Endothelial cell of umbilical vein (primary cell): ENCODE results near the gene NCSTN. TPM values are rescaled to one million over a fixed set of nuclear protein-coding genes. Genes with fewer than 3 reads are reported as not detected.

Source experiments
- BruUV-seq: library from RNA; stranded (reverse); fragments of 400-500 nt; replicated peaks from 2 replicates; lab custom pipeline; 2021; lab: Mats Ljungman, UMichigan
- CTCF ChIA-PET: fragments of 300-600, 350-600 bp; sonication (Branson Sonifier 250); formaldehyde crosslinking; loops from one replicate; lab custom pipeline; 2021; ENCODE audit warnings: antibody characterized with exemption, inconsistent platforms; lab: Charles Lee
- POLR2A ChIA-PET: fragments of 300-600, 350-600 bp; sonication (Branson Sonifier 250); formaldehyde crosslinking; loops from one replicate; lab custom pipeline; 2021; ENCODE audit warnings: antibody characterized with exemption, inconsistent platforms; lab: Charles Lee
- DNase-seq: peaks from one replicate; pipeline ENCODE4 v3.0.0-alpha.2; 2011; ENCODE audit warnings: low read depth, low spot score
- FAIRE-seq: peaks from 2 replicates; lab custom pipeline; 2011; peaks lifted over from hg19 to GRCh38; lab: Jason Lieb, UNC
- H2AFZ ChIP-seq: 2 replicates; pipeline ENCODE4 v1.6.0; 2012; ENCODE audit warnings: low read depth, low read length, control low read depth, inconsistent platforms
- H3K27ac ChIP-seq: 2 replicates; pipeline ENCODE4 v1.5.1; 2011; ENCODE audit warnings: low read depth, mild to moderate bottlenecking, control low read depth, low read length, moderate library complexity; ENCODE audit not compliant: insufficient read depth
- H3K27me3 ChIP-seq, 2 experiments: 2 replicates each; pipeline versions ENCODE4 v1.6.0 to v1.6.1; 2011; ENCODE audit warnings: low read length in 2 of 2, mixed read lengths in 1 of 2; ENCODE audit not compliant: control insufficient read depth in 2 of 2, insufficient read depth in 2 of 2
- H3K36me3 ChIP-seq, 2 experiments: 2 replicates in 1 of 2; 3 replicates in 1 of 2; pipeline ENCODE4 v1.5.1; 2011; ENCODE audit warnings: low read length in 2 of 2, mild to moderate bottlenecking in 1 of 2, moderate library complexity in 1 of 2; ENCODE audit not compliant: control insufficient read depth in 2 of 2, insufficient read depth in 2 of 2; ENCODE audit errors: extremely low read depth in 1 of 2
- H3K4me1 ChIP-seq: 3 replicates; pipeline ENCODE4 v1.5.1; 2011; ENCODE audit warnings: mild to moderate bottlenecking, low read length; ENCODE audit not compliant: control insufficient read depth, insufficient read depth; ENCODE audit errors: extremely low read depth
- H3K4me2 ChIP-seq: 2 replicates; pipeline ENCODE4 v1.6.1; 2011; ENCODE audit warnings: low read length, control low read depth, mixed read lengths; ENCODE audit not compliant: insufficient read depth
- H3K4me3 ChIP-seq, 3 experiments: fragments of 200-600 bp in 1 of 3; sonication (generic), shearing (Covaris generic) in 1 of 3; replicated peaks in 1 of 3; 2 replicates each; pipeline ENCODE4 v1.5.1; 2011 to 2016; ENCODE audit warnings: control low read depth in 3 of 3, low read length in 3 of 3, mild to moderate bottlenecking in 2 of 3, inconsistent platforms in 1 of 3, low read depth in 1 of 3, moderate library complexity in 1 of 3; ENCODE audit not compliant: insufficient read depth in 1 of 3
- H3K79me2 ChIP-seq: 2 replicates; pipeline ENCODE4 v1.6.0; 2012; ENCODE audit warnings: low read length, inconsistent platforms; ENCODE audit not compliant: control insufficient read depth, insufficient read depth
- H3K9ac ChIP-seq: replicated peaks from 2 replicates; pipeline ENCODE3; 2011; ENCODE audit warnings: low read length, control low read depth; ENCODE audit not compliant: insufficient read depth; ENCODE audit errors: extremely low read depth
- H3K9me1 ChIP-seq: replicated peaks from 3 replicates; pipeline ENCODE4 v1.6.0; 2011; ENCODE audit warnings: mild to moderate bottlenecking, low read length; ENCODE audit not compliant: control insufficient read depth, insufficient read depth; ENCODE audit errors: extremely low read depth
- H3K9me3 ChIP-seq: replicated peaks from 2 replicates; pipeline ENCODE4 v1.5.1; 2012; ENCODE audit warnings: low read length, inconsistent platforms; ENCODE audit not compliant: control insufficient read depth, insufficient read depth
- H4K20me1 ChIP-seq: replicated peaks from 2 replicates; pipeline ENCODE3; 2011; ENCODE audit warnings: mild to moderate bottlenecking, low read length; ENCODE audit not compliant: control insufficient read depth, insufficient read depth; ENCODE audit errors: extremely low read depth
- CTCF ChIP-seq, 2 donors: IDR thresholded peaks; 1 replicate in 1 of 2; 2 replicates in 1 of 2; pipeline ENCODE4 v1.5.1; 2011; ENCODE audit warnings: low read length in 2 of 2, mild to moderate bottlenecking in 2 of 2, moderate library complexity in 2 of 2, control low read depth in 1 of 2, inconsistent platforms in 1 of 2, low read depth in 1 of 2; ENCODE audit not compliant: insufficient read depth in 1 of 2; ENCODE audit errors: extremely low read depth in 1 of 2
- EZH2 ChIP-seq: IDR thresholded peaks from 2 replicates; pipeline ENCODE4 v1.6.1; 2012; ENCODE audit warnings: borderline replicate concordance, low read depth, mild to moderate bottlenecking, moderate library complexity, low read length, inconsistent platforms; ENCODE audit not compliant: severe bottlenecking
- FOS ChIP-seq: IDR thresholded peaks from 2 replicates; pipeline ENCODE4 v1.6.1; 2011; ENCODE audit warnings: mild to moderate bottlenecking, low read length, moderate library complexity, borderline replicate concordance; ENCODE audit not compliant: insufficient read depth
- GATA2 ChIP-seq: IDR thresholded peaks from 2 replicates; pipeline ENCODE4 v1.7.0; 2011; ENCODE audit warnings: low read depth, mild to moderate bottlenecking, moderate library complexity, mixed read lengths, low read length; ENCODE audit not compliant: insufficient read length, insufficient read depth
- JUN ChIP-seq: IDR thresholded peaks from 2 replicates; pipeline ENCODE4 v1.6.1; 2011; ENCODE audit warnings: borderline replicate concordance, low read depth; ENCODE audit not compliant: insufficient read length, insufficient read depth
- MAX ChIP-seq: IDR thresholded peaks from 2 replicates; pipeline ENCODE4 v1.6.1; 2011; ENCODE audit not compliant: insufficient read depth, insufficient read length
- MYC ChIP-seq: IDR thresholded peaks from one replicate; pipeline ENCODE4 v1.6.1; 2011; ENCODE audit warnings: mild to moderate bottlenecking, low read depth, low read length
- POLR2A ChIP-seq: IDR thresholded peaks from 2 replicates; pipeline ENCODE4 v1.6.1; 2012; ENCODE audit warnings: low read depth, mild to moderate bottlenecking, control low read depth, low read length
- POLR2AphosphoS5 ChIP-seq: IDR thresholded peaks from 2 replicates; pipeline ENCODE4 v1.6.1; 2012; ENCODE audit warnings: low read depth, mild to moderate bottlenecking, control low read depth, low read length, moderate library complexity; ENCODE audit not compliant: insufficient read depth
- dilution Hi-C: fragments of 300-500 bp; cut with MboI; formaldehyde crosslinking; loops from one replicate; pipeline ENCODE4 v1.15.0; 2019; ENCODE audit warnings: low sequenced_read_pairs; ENCODE audit not compliant: extremely low pct_ligation_motif_present
- intact Hi-C: fragments of 100-400 bp; cut with micrococcal nuclease; formaldehyde crosslinking; loops from one replicate; pipeline ENCODE4 v1.10.0; 2022
- polyA plus RNA-seq, 4 experiments: library from polyadenylated mRNA; depleted of rRNA in 3 of 4; stranded (reverse) in 3 of 4; unstranded in 1 of 4; fragments of >200 nt; gene quantifications; 2 replicates each; pipeline versions ENCODE4 v1.2.1 to v1.2.3, GENCODE V29; 2011 to 2012; ENCODE audit warnings: missing spikeins in 1 of 4
- total RNA-seq: library from RNA; stranded (reverse); gene quantifications from 2 replicates; pipeline ENCODE4 v1.2.3, GENCODE V29; 2021

The NCSTN gene
- total and polyA plus RNA-seq, 2 donors (not counting 3 experiments of a cell fraction or from before 2014, with no cell fraction given) = 92.5 to 199 TPM

- H3K4me2 ChIP-seq = no peak overlapping the region
- intact Hi-C loops = no loop called here
- ChIA-PET POLR2A (no interaction called here), CTCF (interaction anchor here (4.1 kb wide), 1 partner anchor 9 kb away, joined by 29 read pairs; no protein-coding TSS in a partner anchor)
- no peak overlapping the region for H3K9ac ChIP-seq
- no peak overlapping the region for H3K4me3 ChIP-seq
- H2AFZ ChIP-seq = no peak overlapping the region
- FAIRE-seq = no peak
- no peaks in the 10 kb centered on the region for H3K79me2 ChIP-seq
- H3K9me1 ChIP-seq = no peaks in the 10 kb centered on the region
- no peaks in the 10 kb centered on the region for H3K9me3 ChIP-seq
- TF ChIP-seq JUN = no peak
- no peak for TF ChIP-seq MAX
- TF ChIP-seq POLR2AphosphoS5 = no peak
- no peak for TF ChIP-seq EZH2
- TF ChIP-seq CTCF (IDR thresholded peaks at IDR 0.05; ENCODE audit: extremely low read depth in 1 of 2, insufficient read depth in 1 of 2, low read depth in 1 of 2, low read length in 2 of 2) = no peak
- TF ChIP-seq POLR2A = no peak
- no peak for TF ChIP-seq FOS
- TF ChIP-seq MYC = no peak
- TF ChIP-seq GATA2 = no peak
- dilution Hi-C loops = no loop called here
- BruUV-seq = no TSS peak
- DNase-seq = no peak
- no peaks in the 10 kb centered on the region for H4K20me1 ChIP-seq
- H3K27me3 ChIP-seq = peaks cover 3 to 11% of the 10 kb centered on the region in 2 experiments
- H3K36me3 ChIP-seq = no peaks in the 10 kb centered on the region
- H3K4me1 ChIP-seq = no peaks in the 10 kb centered on the region
- H3K27ac ChIP-seq = no peak overlapping the region
These were observed 24.3 kb downstream of the NCSTN start for GRCh38 chr1:160367516-160367900.
